ENCODE data around the gene LCE2B.
"Not testable (repeated sequence)": the region's sequence is repeated elsewhere in the genome, so short reads cannot be mapped to it uniquely, and the experiment has no call there.

LCE2B gene

GRCh38 chr1:152685823-152686222, at the start of gene LCE2B:
Gene LCE2B (plus strand): TSS chr1:152686123. CDS start chr1:152686844, 721 bp downstream.
- not testable (repeated sequence) for DNase-seq (ENCODE audit: low read depth in 2 of 2)

- no peak for DNase-seq (ENCODE audit: low read depth in 2 of 2)
Observed at GRCh38 chr1:152640351-152640750, 45.6 kb upstream of the LCE2B start.

GRCh38 chr1:152643945-152644344, 42.0 kb upstream of the LCE2B start:
- DNase-seq (ENCODE audit: low read depth in 2 of 2), result no peak

- DNase-seq (ENCODE audit: low read depth in 2 of 2), result no peak
Observed at GRCh38 chr1:152645146-152645545, 40.8 kb upstream of the LCE2B start.

- DNase-seq (ENCODE audit: low read depth in 2 of 2), result no peak
Observed at GRCh38 chr1:152646656-152647055, 39.3 kb upstream of the LCE2B start.

GRCh38 chr1:152654110-152654509, 31.8 kb upstream of the LCE2B start:
- no peak for DNase-seq (ENCODE audit: low read depth in 2 of 2)

- DNase-seq (ENCODE audit: low read depth in 2 of 2), result no peak
Observed at GRCh38 chr1:152656459-152656858, 29.5 kb upstream of the LCE2B start.

GRCh38 chr1:152657677-152658076, 28.2 kb upstream of the LCE2B start:
- no peak for DNase-seq (ENCODE audit: low read depth in 2 of 2)

GRCh38 chr1:152658649-152659048, 27.3 kb upstream of the LCE2B start:
- no peak for DNase-seq (ENCODE audit: low read depth in 2 of 2)

GRCh38 chr1:152663098-152663497, 22.8 kb upstream of the LCE2B start, which contains the start of gene LCE2D:
Gene LCE2D (plus strand): TSS chr1:152663380. CDS start chr1:152664106, 726 bp downstream.
- DNase-seq (ENCODE audit: low read depth in 2 of 2), result no peak

GRCh38 chr1:152666171-152666570, 19.8 kb upstream of the LCE2B start:
- not testable (repeated sequence) for DNase-seq (ENCODE audit: low read depth in 2 of 2)

GRCh38 chr1:152667648-152668047, 18.3 kb upstream of the LCE2B start:
- no peak for DNase-seq (ENCODE audit: low read depth in 2 of 2)

GRCh38 chr1:152673016-152673415, 12.9 kb upstream of the LCE2B start:
- no peak for DNase-seq (ENCODE audit: low read depth in 2 of 2)

- DNase-seq (ENCODE audit: low read depth in 2 of 2), result not testable (repeated sequence)
Observed at GRCh38 chr1:152674983-152675382, 10.9 kb upstream of the LCE2B start, which contains the start of gene LCE2C. Gene LCE2C (plus strand): TSS chr1:152675279. CDS start chr1:152676016, 737 bp downstream.

GRCh38 chr1:152679459-152679858, 6.5 kb upstream of the LCE2B start:
- DNase-seq (ENCODE audit: low read depth in 2 of 2), result no peak

- no peak for DNase-seq (ENCODE audit: low read depth in 2 of 2)
Observed at GRCh38 chr1:152681616-152682015, 4.3 kb upstream of the LCE2B start.

- DNase-seq (ENCODE audit: low read depth in 2 of 2), result no peak
Observed at GRCh38 chr1:152683846-152684245, 2.1 kb upstream of the LCE2B start.

GRCh38 chr1:152697701-152698600, 12.0 kb downstream of the LCE2B start, which contains the start of gene LCE2A:
Gene LCE2A (plus strand): TSS chr1:152698345. CDS start chr1:152698902, 557 bp downstream.
- DNase-seq (ENCODE audit: low read depth in 2 of 2), result no peak

GRCh38 chr1:152699746-152700145, 13.8 kb downstream of the LCE2B start:
- no peak for DNase-seq (ENCODE audit: low read depth in 2 of 2)

- no peak for DNase-seq (ENCODE audit: low read depth in 2 of 2)
Observed at GRCh38 chr1:152707860-152708259, 21.9 kb downstream of the LCE2B start, which contains the start of gene LCE4A. Gene LCE4A (plus strand): TSS chr1:152708160. CDS start chr1:152709076, 916 bp downstream.

- DNase-seq (ENCODE audit: low read depth in 2 of 2), result no peak
Observed at GRCh38 chr1:152718238-152718637, 32.3 kb downstream of the LCE2B start.

GRCh38 chr1:152725261-152725660, 39.3 kb downstream of the LCE2B start:
- no peak for DNase-seq (ENCODE audit: low read depth in 2 of 2)

GRCh38 chr1:152728986-152729385, 43.1 kb downstream of the LCE2B start:
- DNase-seq (ENCODE audit: low read depth in 2 of 2), result no peak

Measured in stimulated activated CD4-positive, alpha-beta T cell treated with anti-CD3 and anti-CD28 coated beads, Interleukin-1b, Interleukin-23, amount 100 ng/mL, for 1 hour (primary cell).